Activated T-helper 1 cell treated with anti-CD3 and anti-CD28 coated beads, Interleukin-12 subunit alpha, Interleukin-12 subunit beta, Interleukin-2, Interleukin-4 antibody, amounts not matched to agents 30 ng/mL and 10 ng/mL and 1 ng/mL, durations not matched to agents 14 hours and 24 hours and 36 hours (primary cell): ENCODE results near the gene MRPL49. TPM values are rescaled to one million over a fixed set of nuclear protein-coding genes. Genes with fewer than 3 reads are reported as not detected.

Experiments
- DNase-seq: peaks from one replicate; pipeline ENCODE4 v3.0.0; 2021; ENCODE audit warnings: low spot score
- H3K27ac Mint-ChIP-seq: one replicate; pipeline ENCODE4 v1.8.0; 2021; ENCODE audit warnings: mild to moderate bottlenecking, mixed read lengths
- H3K27me3 Mint-ChIP-seq: one replicate; pipeline ENCODE4 v1.8.0; 2022; ENCODE audit warnings: mild to moderate bottlenecking, moderate library complexity, mixed read lengths; ENCODE audit not compliant: insufficient read depth
- H3K36me3 Mint-ChIP-seq: one replicate; pipeline ENCODE4 v1.8.0; 2021; ENCODE audit warnings: low read depth, mixed read lengths
- H3K4me1 Mint-ChIP-seq: one replicate; pipeline ENCODE4 v1.8.0; 2021; ENCODE audit warnings: low read depth, mixed read lengths
- H3K4me3 Mint-ChIP-seq: one replicate; pipeline ENCODE4 v1.8.0; 2021; ENCODE audit warnings: mild to moderate bottlenecking, moderate library complexity, mixed read lengths
- H3K9me3 Mint-ChIP-seq: one replicate; pipeline ENCODE4 v1.8.0; 2021; ENCODE audit warnings: mixed read lengths
- intact Hi-C: fragments of 100-400 bp; cut with micrococcal nuclease; formaldehyde crosslinking; loops from one replicate; pipeline ENCODE4 v1.15.1; 2024
- total RNA-seq: library from RNA; stranded (reverse); gene quantifications from 2 replicates; pipeline ENCODE4 v1.2.3, GENCODE V29; 2022

MRPL49 gene
- total RNA-seq, 1 donor from 2014 or later: 76.4 TPM

- no peak for DNase-seq
- H3K27ac Mint-ChIP-seq: no peak overlapping the region
- no peaks in the 10 kb centered on the region for H3K9me3 Mint-ChIP-seq
- H3K4me1 Mint-ChIP-seq: peaks cover 8% of the 10 kb centered on the region
- no peak overlapping the region for H3K4me3 Mint-ChIP-seq
- H3K36me3 Mint-ChIP-seq: peaks cover 43% of the 10 kb centered on the region
- no peaks in the 10 kb centered on the region for H3K27me3 Mint-ChIP-seq
- intact Hi-C loops: no loop called here
These were observed 5.5 kb downstream of the MRPL49 start for GRCh38 chr11:65127473-65128181.

- H3K4me1 Mint-ChIP-seq: peaks cover 16% of the 10 kb centered on the region
- DNase-seq: no peak
- H3K27me3 Mint-ChIP-seq: no peaks in the 10 kb centered on the region
- peaks cover 41% of the 10 kb centered on the region for H3K36me3 Mint-ChIP-seq
- no peak overlapping the region for H3K27ac Mint-ChIP-seq
- no peaks in the 10 kb centered on the region for H3K9me3 Mint-ChIP-seq
- intact Hi-C loops: no loop called here
- no peak overlapping the region for H3K4me3 Mint-ChIP-seq
These were observed 6.3 kb downstream of the MRPL49 start for GRCh38 chr11:65128182-65129145.

- no peak overlapping the region for H3K4me3 Mint-ChIP-seq
- no peaks in the 10 kb centered on the region for H3K27me3 Mint-ChIP-seq
- intact Hi-C loops: no loop called here
- H3K27ac Mint-ChIP-seq: no peak overlapping the region
- H3K4me1 Mint-ChIP-seq: peaks cover 14% of the 10 kb centered on the region
- H3K9me3 Mint-ChIP-seq: no peaks in the 10 kb centered on the region
- H3K36me3 Mint-ChIP-seq: peaks cover 36% of the 10 kb centered on the region
- DNase-seq: no peak
These were observed 7.7 kb downstream of the MRPL49 start for GRCh38 chr11:65129649-65130441.

- H3K36me3 Mint-ChIP-seq: peaks cover 29% of the 10 kb centered on the region
- no peaks in the 10 kb centered on the region for H3K27me3 Mint-ChIP-seq
- H3K27ac Mint-ChIP-seq: no peak overlapping the region
- intact Hi-C loops: no loop called here
- no peak overlapping the region for H3K4me3 Mint-ChIP-seq
- no peaks in the 10 kb centered on the region for H3K9me3 Mint-ChIP-seq
- peaks cover 24% of the 10 kb centered on the region for H3K4me1 Mint-ChIP-seq
- DNase-seq: no peak
These were observed 8.7 kb downstream of the MRPL49 start for GRCh38 chr11:65130631-65131416.

- Mint-ChIP-seq H3K27ac (no peak overlapping the region), H3K9me3 (no peaks in the 10 kb centered on the region), H3K27me3 (no peaks in the 10 kb centered on the region), H3K4me1 (peaks cover 29% of the 10 kb centered on the region), H3K36me3 (peaks cover 25% of the 10 kb centered on the region), H3K4me3 (no peak overlapping the region)
- no peak for DNase-seq
- intact Hi-C loops: no loop called here
These were observed 9.3 kb downstream of the MRPL49 start for GRCh38 chr11:65131417-65131776.

- DNase-seq: no peak
- H3K4me3 Mint-ChIP-seq: no peak overlapping the region
- intact Hi-C loops: no loop called here
- H3K4me1 Mint-ChIP-seq: peaks cover 32% of the 10 kb centered on the region
- no peaks in the 10 kb centered on the region for H3K27me3 Mint-ChIP-seq
- H3K9me3 Mint-ChIP-seq: no peaks in the 10 kb centered on the region
- H3K36me3 Mint-ChIP-seq: peaks cover 22% of the 10 kb centered on the region
- H3K27ac Mint-ChIP-seq: no peak overlapping the region
These were observed 9.7 kb downstream of the MRPL49 start for GRCh38 chr11:65131895-65132237.

GRCh38 chr11:65132238-65132987 lies 10.3 kb downstream of the MRPL49 start:
- no peaks in the 10 kb centered on the region for H3K27me3 Mint-ChIP-seq
- H3K27ac Mint-ChIP-seq: peak overlapping the region; percentile 97
- H3K9me3 Mint-ChIP-seq: no peaks in the 10 kb centered on the region
- no peak for DNase-seq
- H3K36me3 Mint-ChIP-seq: peaks cover 16% of the 10 kb centered on the region
- intact Hi-C loops: no loop called here
- H3K4me3 Mint-ChIP-seq: peak overlapping the region; percentile 97
- H3K4me1 Mint-ChIP-seq: peaks cover 32% of the 10 kb centered on the region

- intact Hi-C loops: no loop called here
- H3K27me3 Mint-ChIP-seq: no peaks in the 10 kb centered on the region
- peak overlapping the region; percentile 97 for H3K27ac Mint-ChIP-seq
- peak; percentile 49 for DNase-seq
- peak overlapping the region; percentile 97 for H3K4me3 Mint-ChIP-seq
- H3K36me3 Mint-ChIP-seq: peaks cover 16% of the 10 kb centered on the region
- peaks cover 32% of the 10 kb centered on the region for H3K4me1 Mint-ChIP-seq
- no peaks in the 10 kb centered on the region for H3K9me3 Mint-ChIP-seq
These were observed 11.0 kb downstream of the MRPL49 start for GRCh38 chr11:65132988-65133700.

- no peaks in the 10 kb centered on the region for H3K9me3 Mint-ChIP-seq
- H3K27ac Mint-ChIP-seq: peak overlapping the region; percentile 97
- DNase-seq: no peak
- intact Hi-C loops: loop anchor here (1.0 kb wide), 2 partner anchors 11 to 37 kb away; partner anchors contain the start of genes FAU, MRPL49 and VPS51
- H3K27me3 Mint-ChIP-seq: no peaks in the 10 kb centered on the region
- peaks cover 16% of the 10 kb centered on the region for H3K36me3 Mint-ChIP-seq
- H3K4me1 Mint-ChIP-seq: peaks cover 32% of the 10 kb centered on the region
- peak overlapping the region; percentile 97 for H3K4me3 Mint-ChIP-seq
These were observed 11.6 kb downstream of the MRPL49 start for GRCh38 chr11:65133724-65134123.

GRCh38 chr11:65134240-65134951 lies 12.3 kb downstream of the MRPL49 start, which contains the start of gene SYVN1:
TSS of gene SYVN1 (minus strand) at chr11:65134519. CDS start at chr11:65133601, 918 bp downstream.
- Mint-ChIP-seq H3K27ac (peak within 1 kb of the TSS; percentile 97), H3K4me3 (peak within 1 kb of the TSS; percentile 97), H3K27me3 (no peaks in the 10 kb centered on the region), H3K36me3 (peaks cover 16% of the 10 kb centered on the region), H3K9me3 (no peaks in the 10 kb centered on the region), H3K4me1 (peaks cover 32% of the 10 kb centered on the region)
- peak; percentile 91 for DNase-seq
- intact Hi-C loops: loop anchor here (1.0 kb wide), 2 partner anchors 12 to 38 kb away; partner anchors contain the start of genes FAU, MRPL49 and VPS51
